GM12873 (cell line): ENCODE results near the gene OR2L13.

Source experiments
- CTCF ChIP-seq: IDR thresholded peaks from 2 replicates; pipeline ENCODE4 v1.5.1; 2012; ENCODE audit warnings: low read depth, mild to moderate bottlenecking, moderate library complexity, low read length, control low read depth; ENCODE audit not compliant: insufficient read depth; ENCODE audit errors: missing control alignments

The OR2L13 gene

GRCh38 chr1:248143311-248143710, 48.3 kb downstream of the OR2L13 start:
- no peak for TF ChIP-seq CTCF

DNA sequence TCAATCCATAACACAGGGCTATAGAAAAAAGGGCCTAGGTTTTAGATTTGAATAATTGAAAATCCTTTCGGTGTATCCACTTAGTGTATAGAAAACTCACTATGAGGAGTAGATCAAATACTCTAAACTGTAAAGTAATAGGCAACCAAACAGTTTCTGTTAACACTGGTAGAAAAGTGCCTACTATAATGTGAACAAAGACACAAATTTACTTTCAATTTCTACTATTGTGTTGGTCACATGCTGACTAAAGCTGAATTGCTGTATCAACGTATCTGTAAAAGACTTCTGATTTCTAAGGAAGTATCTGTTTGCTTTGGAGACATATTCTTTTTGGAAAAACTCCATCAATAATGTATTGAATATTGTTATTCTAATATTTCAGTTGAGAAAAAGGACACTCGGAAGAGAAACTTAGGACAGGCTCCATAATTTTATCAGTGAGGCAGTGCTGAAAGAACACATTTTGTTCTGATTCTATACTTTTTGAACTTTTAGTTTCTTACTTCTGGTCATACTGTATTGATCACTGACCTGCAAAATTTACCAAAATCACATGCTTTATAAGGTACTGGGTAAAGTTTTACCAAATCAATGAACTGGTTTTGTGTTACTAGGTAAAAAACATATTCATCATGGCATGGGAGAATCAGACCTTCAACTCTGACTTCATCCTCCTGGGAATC, 49.7 kb downstream of the OR2L13 start, which contains the start of gene OR2M5:
TSS of gene OR2M5 (plus strand) at position 636 of the 686 bp plus-strand sequence. CDS start at position 636, 0 bp downstream.
- TF ChIP-seq CTCF, result no peak
